Fibroblast of pulmonary artery (primary cell): ENCODE measurements around the gene ZC2HC1B.

Experiments
- DNase-seq: peaks from one replicate; pipeline ENCODE4 v3.0.0-alpha.2; 2010; ENCODE audit warnings: low read depth
- H3K4me3 ChIP-seq: replicated peaks from 2 replicates; pipeline ENCODE4 v1.5.1; 2011; ENCODE audit warnings: low read depth, mild to moderate bottlenecking, control low read depth, low read length, moderate library complexity
- TF ChIP-seq, protein P1 (sequence below): IDR thresholded peaks from 2 replicates; pipeline ENCODE4 v1.5.1; 2011; ENCODE audit warnings: mild to moderate bottlenecking, control low read depth, low read length, inconsistent platforms; ENCODE audit errors: missing control alignments

The ZC2HC1B gene

DNA sequence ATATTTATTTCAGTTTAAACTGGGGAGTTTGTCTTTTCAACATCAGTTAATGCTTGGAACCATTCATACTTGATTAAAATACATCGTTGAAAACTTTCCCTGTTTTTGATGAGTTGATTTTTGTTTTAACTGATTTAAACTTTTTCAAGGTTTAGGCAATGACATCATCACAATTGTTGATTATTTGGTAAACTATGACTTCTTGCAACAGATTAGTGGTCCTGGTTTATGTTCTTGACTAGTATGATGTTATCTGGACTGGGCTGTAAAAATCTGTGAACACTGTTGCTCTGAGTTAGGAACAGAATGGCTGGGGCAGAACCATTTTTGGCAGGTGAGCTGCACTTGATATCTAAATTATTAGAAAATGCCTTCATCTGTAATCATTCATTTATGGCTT is at the start of gene ZC2HC1B:
TSS of gene ZC2HC1B (plus strand) at position 241 of the 400 bp plus-strand sequence. CDS start at position 307, 66 bp downstream.
- no peak for DNase-seq
- TF ChIP-seq, protein P1, sequence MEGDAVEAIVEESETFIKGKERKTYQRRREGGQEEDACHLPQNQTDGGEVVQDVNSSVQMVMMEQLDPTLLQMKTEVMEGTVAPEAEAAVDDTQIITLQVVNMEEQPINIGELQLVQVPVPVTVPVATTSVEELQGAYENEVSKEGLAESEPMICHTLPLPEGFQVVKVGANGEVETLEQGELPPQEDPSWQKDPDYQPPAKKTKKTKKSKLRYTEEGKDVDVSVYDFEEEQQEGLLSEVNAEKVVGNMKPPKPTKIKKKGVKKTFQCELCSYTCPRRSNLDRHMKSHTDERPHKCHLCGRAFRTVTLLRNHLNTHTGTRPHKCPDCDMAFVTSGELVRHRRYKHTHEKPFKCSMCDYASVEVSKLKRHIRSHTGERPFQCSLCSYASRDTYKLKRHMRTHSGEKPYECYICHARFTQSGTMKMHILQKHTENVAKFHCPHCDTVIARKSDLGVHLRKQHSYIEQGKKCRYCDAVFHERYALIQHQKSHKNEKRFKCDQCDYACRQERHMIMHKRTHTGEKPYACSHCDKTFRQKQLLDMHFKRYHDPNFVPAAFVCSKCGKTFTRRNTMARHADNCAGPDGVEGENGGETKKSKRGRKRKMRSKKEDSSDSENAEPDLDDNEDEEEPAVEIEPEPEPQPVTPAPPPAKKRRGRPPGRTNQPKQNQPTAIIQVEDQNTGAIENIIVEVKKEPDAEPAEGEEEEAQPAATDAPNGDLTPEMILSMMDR, result no peak
- no peak within 1 kb of the TSS for H3K4me3 ChIP-seq

DNA sequence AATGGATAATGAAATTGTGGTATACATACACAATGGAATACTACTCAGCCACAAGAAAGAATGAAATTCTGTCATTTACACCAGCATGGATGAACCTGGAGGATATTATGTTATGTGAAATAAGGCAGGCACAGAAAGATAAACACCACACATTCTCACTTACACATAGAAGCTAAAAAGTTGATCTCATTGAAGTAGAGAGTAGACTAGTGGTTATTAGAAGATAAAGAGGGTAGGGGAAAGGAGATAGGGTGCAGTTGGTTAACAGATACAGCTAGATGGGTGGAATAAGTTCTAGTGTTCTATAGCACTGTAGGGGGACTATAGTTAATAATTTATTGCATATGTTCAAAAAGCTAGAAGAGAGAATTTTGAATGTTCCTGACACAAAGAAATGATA is 46.7 kb upstream of the ZC2HC1B start:
- DNase-seq, result no peak
- H3K4me3 ChIP-seq, result no peak overlapping the region
- TF ChIP-seq, protein P1, result no peak

- H3K4me3 ChIP-seq, result no peak overlapping the region
- no peak for DNase-seq
- TF ChIP-seq, protein P1, result no peak
Measured at GRCh38 chr6:143821359-143821758, 42.9 kb upstream of the ZC2HC1B start.

DNA sequence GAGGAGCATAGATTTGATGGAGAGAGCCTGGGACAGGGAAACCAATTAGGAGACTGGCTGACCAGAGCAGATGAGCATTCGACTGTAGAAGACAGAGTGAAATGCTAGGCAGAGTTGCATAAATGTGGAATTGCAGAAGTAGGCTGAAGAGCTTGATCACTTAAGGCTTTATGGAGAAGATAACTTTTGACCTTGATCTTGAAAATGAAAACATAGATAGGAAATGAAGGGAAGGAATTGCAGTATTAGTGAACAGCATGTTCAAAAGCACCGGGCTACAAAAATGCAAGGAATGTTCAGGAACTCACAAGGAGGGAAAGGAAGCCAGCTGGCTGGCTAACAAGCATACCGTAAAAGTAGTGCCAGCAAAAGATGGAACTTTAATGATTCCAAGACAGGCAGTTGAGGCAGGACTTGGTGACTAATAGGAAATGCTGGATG is 41.7 kb upstream of the ZC2HC1B start:
- TF ChIP-seq, protein P1, result no peak
- peak; percentile 72 for DNase-seq
- H3K4me3 ChIP-seq, result no peak overlapping the region

DNA sequence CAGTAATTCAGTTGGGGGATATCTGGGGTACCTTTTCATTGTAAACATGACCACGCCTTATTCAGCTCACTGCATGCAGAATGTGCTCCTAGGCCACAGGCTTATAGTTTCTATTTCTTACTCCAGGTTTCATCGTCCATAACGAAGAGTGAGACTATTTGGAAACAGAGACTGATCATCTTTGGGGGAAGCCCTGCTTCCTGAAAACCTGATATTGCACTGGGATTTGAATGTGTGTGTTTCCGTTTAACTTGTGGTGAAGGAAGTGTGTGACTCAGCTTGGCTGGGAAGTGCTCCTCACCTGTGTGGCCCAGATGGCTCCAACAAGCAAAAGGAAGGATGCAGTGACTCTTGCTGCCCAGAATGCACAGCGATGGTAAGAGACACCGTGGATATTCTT is 40.7 kb upstream of the ZC2HC1B start:
- H3K4me3 ChIP-seq, result no peak overlapping the region
- peak; percentile 17 for DNase-seq
- TF ChIP-seq, protein P1, result no peak

DNA sequence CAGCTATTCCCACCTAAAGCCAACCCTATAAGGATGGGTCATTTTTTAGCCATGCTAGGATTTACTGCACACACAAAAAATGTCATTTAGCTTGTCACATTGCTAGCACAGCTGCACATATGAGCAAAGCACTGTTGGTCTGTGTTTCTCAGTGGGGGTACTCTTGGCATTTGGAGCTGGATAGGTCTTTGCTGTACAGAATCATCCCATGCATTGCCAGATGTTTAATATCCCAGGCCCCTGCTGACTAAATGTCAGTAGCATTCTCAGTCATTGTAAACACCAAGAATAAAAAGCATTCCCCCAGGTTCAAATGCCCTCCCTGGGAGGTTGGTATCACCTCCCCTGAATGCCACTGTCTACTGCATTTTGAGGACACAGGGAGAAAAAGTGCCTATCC is 35.7 kb upstream of the ZC2HC1B start:
- no peak overlapping the region for H3K4me3 ChIP-seq
- TF ChIP-seq, protein P1, result no peak
- no peak for DNase-seq

- TF ChIP-seq, protein P1, result no peak
- no peak for DNase-seq
- no peak overlapping the region for H3K4me3 ChIP-seq
Measured at GRCh38 chr6:143836150-143836549, 28.1 kb upstream of the ZC2HC1B start.
